Measurements from ENCODE around the gene TMEM147.

Gene TMEM147

GRCh38 chr19:35533822-35534392 is 11.5 kb upstream of the TMEM147 start:
- CTCF ChIA-PET, result interaction anchor here (0.6 to 3.9 kb wide), 5 partner anchors 10 to 39 kb away, joined by 3 to 14 read pairs (median 3); no protein-coding TSS in a partner anchor

GRCh38 chr19:35534803-35535480 is 10.5 kb upstream of the TMEM147 start:
- CTCF ChIA-PET, result interaction anchor here (1.4 to 3.9 kb wide), 3 partner anchors 24 to 40 kb away, joined by 3 to 14 read pairs (median 10); no protein-coding TSS in a partner anchor
- DNase-seq (ENCODE audit: extremely low spot score), result no peak
- POLR2A ChIA-PET, result no interaction called here
- no peak for TF ChIP-seq CTCF (IDR thresholded peaks at IDR 0.05; ENCODE audit: control extremely low read depth, extremely low read depth, low read depth, missing control alignments)

More at GRCh38 chr19:35533822-35534392, 11.5 kb upstream of the TMEM147 start:
- DNase-seq (ENCODE audit: extremely low spot score), result peak; percentile 48
- no peak for TF ChIP-seq CTCF (IDR thresholded peaks at IDR 0.05; ENCODE audit: control extremely low read depth, extremely low read depth, low read depth, missing control alignments)
- POLR2A ChIA-PET, result no interaction called here

GRCh38 chr19:35539314-35539713 is 6.1 kb upstream of the TMEM147 start:
- peak; percentile 45 for DNase-seq (ENCODE audit: extremely low spot score)
- CTCF ChIA-PET, result interaction anchor here (1.0 kb wide), 2 partner anchors 9 to 11 kb away, joined by 3 to 5 read pairs; no protein-coding TSS in a partner anchor
- POLR2A ChIA-PET, result no interaction called here
- no peak for TF ChIP-seq CTCF (IDR thresholded peaks at IDR 0.05; ENCODE audit: control extremely low read depth, extremely low read depth, low read depth, missing control alignments)

- POLR2A ChIA-PET, result no interaction called here
- CTCF ChIA-PET, result interaction anchor here (1.0 kb wide), 3 partner anchors 9 to 44 kb away, joined by 3 to 5 read pairs (median 3); no protein-coding TSS in a partner anchor
- DNase-seq (ENCODE audit: extremely low spot score), result no peak
- no peak for TF ChIP-seq CTCF (IDR thresholded peaks at IDR 0.05; ENCODE audit: control extremely low read depth, extremely low read depth, low read depth, missing control alignments)
These were observed 5.6 kb upstream of the TMEM147 start for GRCh38 chr19:35539850-35540249.

GRCh38 chr19:35540356-35540927 is 5.0 kb upstream of the TMEM147 start:
- DNase-seq (ENCODE audit: extremely low spot score), result no peak
- CTCF ChIA-PET, result interaction anchor here (1.0 kb wide), 3 partner anchors 8 to 45 kb away, joined by 3 to 5 read pairs (median 3); no protein-coding TSS in a partner anchor
- no peak for TF ChIP-seq CTCF (IDR thresholded peaks at IDR 0.05; ENCODE audit: control extremely low read depth, extremely low read depth, low read depth, missing control alignments)
- POLR2A ChIA-PET, result no interaction called here

- ChIA-PET CTCF (interaction anchor here (1.5 to 4.2 kb wide), 3 partner anchors 26 to 47 kb away, joined by 4 to 22 read pairs (median 9); no protein-coding TSS in a partner anchor), POLR2A (no interaction called here)
- no peak for TF ChIP-seq CTCF (IDR thresholded peaks at IDR 0.05; ENCODE audit: control extremely low read depth, extremely low read depth, low read depth, missing control alignments)
- DNase-seq (ENCODE audit: extremely low spot score), result no peak
These were observed 3.2 kb upstream of the TMEM147 start for GRCh38 chr19:35542209-35542608.
